ENCODE data around the gene NPM1. TPM values are rescaled to one million over a fixed set of nuclear protein-coding genes. Genes with fewer than 3 reads are reported as not detected.

NPM1 gene
- total and polyA plus RNA-seq, 2 of the 13 experiments (the other 11 are each of a cell fraction or from before 2014, with no cell fraction given) = 2,047 to 3,353 TPM

DNA sequence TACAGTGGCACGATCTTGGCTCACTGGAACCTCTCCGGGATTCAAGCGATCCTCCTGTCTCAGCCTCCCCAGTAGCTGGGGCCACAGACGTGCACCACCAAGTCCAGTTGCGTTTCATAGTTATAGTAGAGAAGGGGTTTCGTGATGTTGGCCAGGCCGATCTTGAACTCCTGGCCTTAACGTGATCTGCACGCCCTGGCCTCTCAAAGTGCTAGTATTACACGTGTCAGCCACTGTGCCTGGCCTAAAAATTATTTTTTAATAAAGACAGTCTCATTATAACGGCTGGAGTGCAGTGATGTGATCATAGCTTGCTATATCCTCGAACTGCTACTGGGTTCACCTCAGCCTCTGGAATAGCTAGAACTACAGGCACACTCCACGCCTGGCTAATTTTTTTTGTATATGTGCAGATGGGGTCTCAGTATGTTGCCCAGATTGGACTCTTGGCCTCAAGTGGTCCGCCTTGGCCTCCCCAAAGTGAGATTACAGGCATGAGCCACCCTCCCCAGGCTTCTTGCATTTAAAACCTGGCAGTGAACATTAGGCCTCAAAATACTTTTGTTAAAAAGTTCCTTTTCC lies 4.4 kb downstream of the NPM1 start:
- Histone ChIP-seq H3K36me3 (replicated peaks in 1 of 2; ENCODE audit: control insufficient read depth in 1 of 2, insufficient read depth in 2 of 2, low read length in 2 of 2) (peaks cover 22 to 62% of the 10 kb centered on the region in 2 experiments), H3K4me1 (ENCODE audit: insufficient read depth, low read length) (peaks cover 71% of the 10 kb centered on the region), H3K79me2 (ENCODE audit: insufficient read depth, low read length) (peaks cover 94% of the 10 kb centered on the region), H4K20me1 (ENCODE audit: insufficient read depth, low read length) (peaks cover 90% of the 10 kb centered on the region), H3K4me3 (replicated peaks in 1 of 3; ENCODE audit: insufficient read depth in 1 of 3, low read depth in 2 of 3, low read length in 3 of 3) (peak overlapping the region in 1 of 3 experiments; percentile 28; a peak in 3 of 6 replicates), H3K4me2 (ENCODE audit: low read depth, low read length) (peak overlapping the region; percentile 94), H3K9me3 (ENCODE audit: low read length) (no peaks in the 10 kb centered on the region), H2AFZ (ENCODE audit: low read length) (no peak overlapping the region), H3K9ac (ENCODE audit: insufficient read depth, low read depth, low read length) (no peak overlapping the region), H3K27ac (ENCODE audit: extremely low read length, insufficient read depth, low read length) (no peak overlapping the region), H3K27me3 (ENCODE audit: control insufficient read depth in 1 of 2, insufficient read depth in 2 of 2, low read length in 2 of 2) (no peaks in the 10 kb centered on the region; a peak in 1 of 5 replicates)
- ATAC-seq (no peak), FAIRE-seq (no peak), DNase-seq (ENCODE audit: low spot score) (no peak)
- intact Hi-C loops (cut with micrococcal nuclease; ENCODE audit: unreplicated experiment) (no loop called here), in situ Hi-C loops (cut with HindIII; ENCODE audit: extremely low pct_ligation_motif_present, low pct_unique_long_range_greater_than_20kb) (no loop called here)
- TF ChIP-seq RXRB (CRISPR knock-in tag; IDR thresholded peaks at IDR 0.05; ENCODE audit: borderline replicate concordance) = no peak
- TF ChIP-seq ZNF839 (CRISPR knock-in tag; IDR thresholded peaks at IDR 0.05; ENCODE audit: borderline replicate concordance) = no peak
- peak; percentile 33; the same call in 1 of the 2 replicates for TF ChIP-seq AKAP8 (CRISPR knock-in tag; IDR thresholded peaks at IDR 0.05)
- TF ChIP-seq WIZ (CRISPR knock-in tag; IDR thresholded peaks at IDR 0.05) = no peak
- TF ChIP-seq, protein P1, sequence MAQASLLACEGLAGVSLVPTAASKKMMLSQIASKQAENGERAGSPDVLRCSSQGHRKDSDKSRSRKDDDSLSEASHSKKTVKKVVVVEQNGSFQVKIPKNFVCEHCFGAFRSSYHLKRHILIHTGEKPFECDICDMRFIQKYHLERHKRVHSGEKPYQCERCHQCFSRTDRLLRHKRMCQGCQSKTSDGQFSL (CRISPR knock-in tag; IDR thresholded peaks at IDR 0.05) = no peak
- TF ChIP-seq KAT8 (CRISPR knock-in tag; IDR thresholded peaks at IDR 0.05) = no peak
- TF ChIP-seq, protein P2, sequence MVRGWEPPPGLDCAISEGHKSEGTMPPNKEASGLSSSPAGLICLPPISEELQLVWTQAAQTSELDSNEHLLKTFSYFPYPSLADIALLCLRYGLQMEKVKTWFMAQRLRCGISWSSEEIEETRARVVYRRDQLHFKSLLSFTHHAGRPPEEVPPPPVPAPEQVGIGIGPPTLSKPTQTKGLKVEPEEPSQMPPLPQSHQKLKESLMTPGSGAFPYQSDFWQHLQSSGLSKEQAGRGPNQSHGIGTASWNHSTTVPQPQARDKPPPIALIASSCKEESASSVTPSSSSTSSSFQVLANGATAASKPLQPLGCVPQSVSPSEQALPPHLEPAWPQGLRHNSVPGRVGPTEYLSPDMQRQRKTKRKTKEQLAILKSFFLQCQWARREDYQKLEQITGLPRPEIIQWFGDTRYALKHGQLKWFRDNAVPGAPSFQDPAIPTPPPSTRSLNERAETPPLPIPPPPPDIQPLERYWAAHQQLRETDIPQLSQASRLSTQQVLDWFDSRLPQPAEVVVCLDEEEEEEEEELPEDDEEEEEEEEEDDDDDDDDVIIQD (CRISPR knock-in tag; IDR thresholded peaks at IDR 0.05; ENCODE audit: low read depth) = no peak
- peak; percentile 5 to 29; a peak in 2 of 4 replicates for TF ChIP-seq POLR2A (IDR thresholded peaks at IDR 0.05; ENCODE audit: insufficient read depth in 1 of 2, low read depth in 2 of 2, low read length in 2 of 2)
- TF ChIP-seq, protein P3, sequence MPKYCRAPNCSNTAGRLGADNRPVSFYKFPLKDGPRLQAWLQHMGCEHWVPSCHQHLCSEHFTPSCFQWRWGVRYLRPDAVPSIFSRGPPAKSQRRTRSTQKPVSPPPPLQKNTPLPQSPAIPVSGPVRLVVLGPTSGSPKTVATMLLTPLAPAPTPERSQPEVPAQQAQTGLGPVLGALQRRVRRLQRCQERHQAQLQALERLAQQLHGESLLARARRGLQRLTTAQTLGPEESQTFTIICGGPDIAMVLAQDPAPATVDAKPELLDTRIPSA (CRISPR knock-in tag; IDR thresholded peaks at IDR 0.05; ENCODE audit: borderline replicate concordance) = no peak
- TF ChIP-seq ZNF563 (CRISPR knock-in tag; IDR thresholded peaks at IDR 0.05) = no peak
- TF ChIP-seq POLR2AphosphoS5 (IDR thresholded peaks at IDR 0.05; ENCODE audit: low read depth, low read length) = peak; percentile 29; the same call in 1 of the 2 replicates
- TF ChIP-seq, protein P4, sequence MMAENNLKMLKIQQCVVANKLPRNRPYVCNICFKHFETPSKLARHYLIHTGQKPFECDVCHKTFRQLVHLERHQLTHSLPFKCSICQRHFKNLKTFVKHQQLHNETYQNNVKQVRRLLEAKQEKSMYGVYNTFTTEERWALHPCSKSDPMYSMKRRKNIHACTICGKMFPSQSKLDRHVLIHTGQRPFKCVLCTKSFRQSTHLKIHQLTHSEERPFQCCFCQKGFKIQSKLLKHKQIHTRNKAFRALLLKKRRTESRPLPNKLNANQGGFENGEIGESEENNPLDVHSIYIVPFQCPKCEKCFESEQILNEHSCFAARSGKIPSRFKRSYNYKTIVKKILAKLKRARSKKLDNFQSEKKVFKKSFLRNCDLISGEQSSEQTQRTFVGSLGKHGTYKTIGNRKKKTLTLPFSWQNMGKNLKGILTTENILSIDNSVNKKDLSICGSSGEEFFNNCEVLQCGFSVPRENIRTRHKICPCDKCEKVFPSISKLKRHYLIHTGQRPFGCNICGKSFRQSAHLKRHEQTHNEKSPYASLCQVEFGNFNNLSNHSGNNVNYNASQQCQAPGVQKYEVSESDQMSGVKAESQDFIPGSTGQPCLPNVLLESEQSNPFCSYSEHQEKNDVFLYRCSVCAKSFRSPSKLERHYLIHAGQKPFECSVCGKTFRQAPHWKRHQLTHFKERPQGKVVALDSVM (CRISPR knock-in tag; IDR thresholded peaks at IDR 0.05) = peak; percentile 44; the same call in 1 of the 2 replicates
- TF ChIP-seq TARDBP (CRISPR knock-in tag; IDR thresholded peaks at IDR 0.05) = no peak
- TF ChIP-seq ZNF33B (CRISPR knock-in tag; IDR thresholded peaks at IDR 0.05) = no peak
- TF ChIP-seq SUZ12 (IDR thresholded peaks at IDR 0.05; ENCODE audit: low read depth, low read length) = no peak
- TF ChIP-seq, protein P5, sequence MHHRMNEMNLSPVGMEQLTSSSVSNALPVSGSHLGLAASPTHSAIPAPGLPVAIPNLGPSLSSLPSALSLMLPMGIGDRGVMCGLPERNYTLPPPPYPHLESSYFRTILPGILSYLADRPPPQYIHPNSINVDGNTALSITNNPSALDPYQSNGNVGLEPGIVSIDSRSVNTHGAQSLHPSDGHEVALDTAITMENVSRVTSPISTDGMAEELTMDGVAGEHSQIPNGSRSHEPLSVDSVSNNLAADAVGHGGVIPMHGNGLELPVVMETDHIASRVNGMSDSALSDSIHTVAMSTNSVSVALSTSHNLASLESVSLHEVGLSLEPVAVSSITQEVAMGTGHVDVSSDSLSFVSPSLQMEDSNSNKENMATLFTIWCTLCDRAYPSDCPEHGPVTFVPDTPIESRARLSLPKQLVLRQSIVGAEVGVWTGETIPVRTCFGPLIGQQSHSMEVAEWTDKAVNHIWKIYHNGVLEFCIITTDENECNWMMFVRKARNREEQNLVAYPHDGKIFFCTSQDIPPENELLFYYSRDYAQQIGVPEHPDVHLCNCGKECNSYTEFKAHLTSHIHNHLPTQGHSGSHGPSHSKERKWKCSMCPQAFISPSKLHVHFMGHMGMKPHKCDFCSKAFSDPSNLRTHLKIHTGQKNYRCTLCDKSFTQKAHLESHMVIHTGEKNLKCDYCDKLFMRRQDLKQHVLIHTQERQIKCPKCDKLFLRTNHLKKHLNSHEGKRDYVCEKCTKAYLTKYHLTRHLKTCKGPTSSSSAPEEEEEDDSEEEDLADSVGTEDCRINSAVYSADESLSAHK (CRISPR knock-in tag; IDR thresholded peaks at IDR 0.05; ENCODE audit: borderline replicate concordance) = no peak
- TF ChIP-seq, protein P6, sequence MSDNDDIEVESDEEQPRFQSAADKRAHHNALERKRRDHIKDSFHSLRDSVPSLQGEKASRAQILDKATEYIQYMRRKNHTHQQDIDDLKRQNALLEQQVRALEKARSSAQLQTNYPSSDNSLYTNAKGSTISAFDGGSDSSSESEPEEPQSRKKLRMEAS (IDR thresholded peaks at IDR 0.05) = no peak
- TF ChIP-seq NFKBIZ (CRISPR knock-in tag; IDR thresholded peaks at IDR 0.05) = no peak
- WGBS (ENCODE audit: low lambda C conversion rate) = 59% methylated on average over 9 of the region's 14 CpGs
- BruUV-seq (replicated peaks) = no TSS peak
- ChIA-PET POLR2A (no interaction called here), CTCF (ENCODE audit: low intra/inter-chr PET ratio, low total read pairs) (no interaction called here)

Measured in HepG2 (cell line).